A204.1 (cell line): ENCODE data around the gene ADAM12.
"Not testable (repeated sequence)": the region's sequence is repeated elsewhere in the genome, so short reads cannot be mapped to it uniquely, and the experiment has no call there.

ENCODE experiments used
- FAIRE-seq: peaks from 2 replicates; lab custom pipeline; 2012; peaks lifted over from hg19 to GRCh38; lab: Jason Lieb, UNC

The ADAM12 gene

DNA sequence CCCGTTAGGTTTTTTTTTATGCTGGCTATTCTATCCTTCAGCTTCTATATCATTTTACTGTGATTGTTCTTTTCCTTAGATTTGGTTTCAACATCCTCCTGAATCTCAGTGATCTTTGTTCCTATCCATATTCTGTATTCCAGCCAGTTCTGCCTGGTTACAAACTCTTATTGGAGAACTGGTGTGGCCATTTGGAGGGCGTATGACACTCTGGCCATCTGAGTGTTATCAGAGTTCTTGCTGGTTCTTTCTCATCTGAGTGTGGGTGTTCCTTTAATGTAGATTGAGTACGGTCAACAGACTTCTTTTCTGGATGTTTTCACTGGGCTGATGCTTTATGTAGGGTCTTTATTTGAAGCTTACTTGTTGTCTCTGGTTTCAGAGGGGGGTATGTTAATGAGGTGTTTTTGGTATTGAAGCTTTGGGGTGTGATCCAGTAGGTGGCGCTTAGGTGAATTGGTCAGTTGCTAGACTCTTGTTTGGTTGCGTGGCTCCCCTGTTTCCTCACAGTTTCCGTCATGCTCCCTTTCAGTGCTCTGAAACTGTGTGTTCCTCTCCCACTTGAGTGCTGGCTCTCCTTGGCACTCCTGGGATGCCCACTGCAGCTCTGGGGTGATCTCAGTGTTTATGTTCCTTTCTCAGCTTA is 411.2 kb downstream of the ADAM12 start:
- FAIRE-seq = no peak

DNA sequence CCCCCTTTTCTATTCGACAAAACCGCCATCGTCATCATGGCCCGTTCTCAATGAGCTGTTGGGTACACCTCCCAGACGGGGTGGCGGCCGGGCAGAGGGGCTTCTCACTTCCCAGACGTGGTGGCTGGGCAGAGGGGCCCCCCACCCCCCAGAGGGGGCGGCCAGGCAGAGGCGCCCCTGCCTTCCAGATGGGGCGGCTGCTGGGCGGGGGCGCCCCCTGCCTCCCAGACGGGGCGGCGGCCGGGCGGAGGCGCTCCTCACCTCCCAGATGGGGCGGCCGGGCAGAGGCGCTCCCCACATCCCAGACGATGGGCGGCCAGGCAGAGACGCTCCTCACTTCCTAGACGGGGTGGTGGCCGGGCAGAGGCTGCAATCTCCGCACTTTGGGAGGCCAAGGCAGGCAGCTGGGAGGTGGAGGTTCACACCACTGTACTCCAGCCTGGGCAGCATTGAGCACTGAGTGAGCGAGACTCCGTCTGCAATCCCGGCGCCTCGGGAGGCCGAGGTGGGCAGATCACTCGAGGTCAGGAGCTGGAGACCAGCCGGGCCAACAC is 418.1 kb downstream of the ADAM12 start:
- FAIRE-seq = not testable (repeated sequence)

DNA sequence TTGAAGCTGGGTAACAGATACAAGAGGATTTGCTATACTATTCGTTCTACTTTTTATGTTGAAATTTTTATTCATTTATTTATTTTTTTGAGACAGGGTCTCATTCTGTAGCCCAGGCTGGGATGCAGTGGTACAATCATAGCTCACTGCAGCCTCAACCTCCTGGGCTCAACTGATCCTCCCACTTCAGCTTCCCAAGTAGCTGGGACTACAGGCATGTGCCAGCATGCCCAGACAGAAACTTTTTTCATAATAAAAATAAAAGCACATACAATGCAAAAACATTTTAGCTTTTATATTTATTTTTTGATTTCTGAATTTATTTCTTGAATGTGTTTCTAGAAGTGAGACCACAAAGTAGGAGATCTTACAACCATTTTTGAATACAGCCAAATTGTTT is 420.7 kb downstream of the ADAM12 start:
- FAIRE-seq = no peak

DNA sequence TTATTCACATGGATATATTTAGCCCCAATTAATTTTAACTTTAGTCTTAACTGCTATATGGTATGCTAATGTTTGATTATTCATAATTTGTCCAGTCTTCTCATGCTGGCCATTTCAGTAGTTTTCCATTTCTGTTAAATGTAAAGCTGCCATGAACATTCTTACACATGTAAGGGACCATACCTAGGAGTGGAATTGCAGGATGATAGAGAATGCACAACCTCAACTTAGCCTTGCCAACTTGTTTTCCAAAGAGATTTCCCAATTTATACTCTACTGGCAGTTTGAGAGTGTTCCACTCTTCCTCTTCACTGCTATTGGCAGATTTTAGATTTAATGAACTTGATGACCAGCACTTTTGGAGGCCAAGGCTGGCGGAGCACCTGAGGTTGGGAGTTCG is 423.7 kb downstream of the ADAM12 start:
- no peak for FAIRE-seq
